Colonic mucosa (tissue), 4 donors: ENCODE data around the gene SLC25A42. TPM values are rescaled to one million over a fixed set of nuclear protein-coding genes. Genes with fewer than 3 reads are reported as not detected.

Source experiments
- DNase-seq: peaks from one replicate; pipeline ENCODE4 v3.0.0-alpha.2; 2020
- H3K27ac ChIP-seq: fragments of 200-600 bp; one replicate; pipeline ENCODE4 v1.8.0; 2021
- H3K27me3 ChIP-seq: fragments of 200-600 bp; one replicate; pipeline ENCODE4 v1.8.0; 2021
- H3K36me3 ChIP-seq: fragments of 200-600 bp; one replicate; pipeline ENCODE4 v1.8.0; 2021
- H3K4me1 ChIP-seq: fragments of 200-600 bp; one replicate; pipeline ENCODE4 v1.8.0; 2021; ENCODE audit warnings: mild to moderate bottlenecking
- H3K4me3 ChIP-seq: fragments of 200-600 bp; one replicate; pipeline ENCODE4 v1.8.0; 2021
- H3K9ac ChIP-seq, 2 donors: one replicate each; pipeline ENCODE4 v1.7.0; 2013; ENCODE audit warnings: control low read depth in 2 of 2, low read depth in 2 of 2, low read length in 2 of 2
- H3K9me3 ChIP-seq: fragments of 200-600 bp; one replicate; pipeline ENCODE4 v1.8.0; 2021
- intact Hi-C: fragments of 100-400 bp; cut with DNase I; formaldehyde crosslinking; loops from one replicate; pipeline ENCODE4 v1.14.1; 2022
- total RNA-seq, 2 donors: library from RNA; stranded (reverse); fragmentation: NEBNext Ultra II Directional in 1 of 2; extraction: Animal tissue kit (Norgen Biotek cat#: 25700) in 1 of 2; gene quantifications; one replicate each; pipeline ENCODE4 v1.2.1, GENCODE V29; 2021
- TF ChIP-seq, protein P1 (sequence below): fragments of 200-600 bp; IDR thresholded peaks from one replicate; pipeline ENCODE4 v1.8.0; 2022; ENCODE audit warnings: antibody characterized with exemption, mild to moderate bottlenecking
- donor health status: healthy.
- donor health status: DM: no; HTN: no; CAD: no.
- donor health status: DM: no; HTN: no; CAD: no.

Gene SLC25A42
- total RNA-seq, 2 donors from 2014 or later = 3.7 to 7.9 TPM

- Histone ChIP-seq H3K9me3 (no peaks in the 10 kb centered on the region), H3K27me3 (no peaks in the 10 kb centered on the region), H3K36me3 (no peaks in the 10 kb centered on the region), H3K4me3 (no peak overlapping the region), H3K4me1 (no peaks in the 10 kb centered on the region), H3K9ac (no peak overlapping the region), H3K27ac (no peak overlapping the region)
- TF ChIP-seq, protein P1, sequence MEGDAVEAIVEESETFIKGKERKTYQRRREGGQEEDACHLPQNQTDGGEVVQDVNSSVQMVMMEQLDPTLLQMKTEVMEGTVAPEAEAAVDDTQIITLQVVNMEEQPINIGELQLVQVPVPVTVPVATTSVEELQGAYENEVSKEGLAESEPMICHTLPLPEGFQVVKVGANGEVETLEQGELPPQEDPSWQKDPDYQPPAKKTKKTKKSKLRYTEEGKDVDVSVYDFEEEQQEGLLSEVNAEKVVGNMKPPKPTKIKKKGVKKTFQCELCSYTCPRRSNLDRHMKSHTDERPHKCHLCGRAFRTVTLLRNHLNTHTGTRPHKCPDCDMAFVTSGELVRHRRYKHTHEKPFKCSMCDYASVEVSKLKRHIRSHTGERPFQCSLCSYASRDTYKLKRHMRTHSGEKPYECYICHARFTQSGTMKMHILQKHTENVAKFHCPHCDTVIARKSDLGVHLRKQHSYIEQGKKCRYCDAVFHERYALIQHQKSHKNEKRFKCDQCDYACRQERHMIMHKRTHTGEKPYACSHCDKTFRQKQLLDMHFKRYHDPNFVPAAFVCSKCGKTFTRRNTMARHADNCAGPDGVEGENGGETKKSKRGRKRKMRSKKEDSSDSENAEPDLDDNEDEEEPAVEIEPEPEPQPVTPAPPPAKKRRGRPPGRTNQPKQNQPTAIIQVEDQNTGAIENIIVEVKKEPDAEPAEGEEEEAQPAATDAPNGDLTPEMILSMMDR = no peak
- intact Hi-C loops = no loop called here
- no peak for DNase-seq
Observed at GRCh38 chr19:19042732-19043280, 21.0 kb upstream of the SLC25A42 start.

DNA sequence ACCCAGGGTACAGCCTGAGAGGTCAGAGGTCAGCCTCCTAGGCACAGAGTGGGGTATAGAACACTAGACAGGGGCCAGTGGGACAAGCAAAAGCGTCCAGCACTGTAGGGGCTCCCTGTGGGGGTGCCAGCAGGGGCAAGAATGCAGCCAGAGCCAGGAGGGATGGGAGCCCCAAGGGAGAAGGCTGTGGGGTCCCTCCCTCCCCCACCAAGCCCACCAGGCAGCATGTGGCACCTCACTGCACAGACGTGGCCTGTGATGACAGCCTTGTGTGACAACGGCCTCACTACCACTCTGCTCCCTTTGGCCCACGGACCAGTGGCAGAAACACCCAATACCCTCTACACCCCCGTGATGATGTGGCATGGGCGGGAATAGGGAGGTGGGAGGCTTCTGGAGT lies 20.3 kb upstream of the SLC25A42 start:
- no peaks in the 10 kb centered on the region for H3K36me3 ChIP-seq
- H3K9ac ChIP-seq = no peak overlapping the region
- no peaks in the 10 kb centered on the region for H3K4me1 ChIP-seq
- TF ChIP-seq, protein P1 = no peak
- no peak for DNase-seq
- H3K9me3 ChIP-seq = no peaks in the 10 kb centered on the region
- no peak overlapping the region for H3K4me3 ChIP-seq
- H3K27ac ChIP-seq = no peak overlapping the region
- intact Hi-C loops = no loop called here
- no peaks in the 10 kb centered on the region for H3K27me3 ChIP-seq

DNA sequence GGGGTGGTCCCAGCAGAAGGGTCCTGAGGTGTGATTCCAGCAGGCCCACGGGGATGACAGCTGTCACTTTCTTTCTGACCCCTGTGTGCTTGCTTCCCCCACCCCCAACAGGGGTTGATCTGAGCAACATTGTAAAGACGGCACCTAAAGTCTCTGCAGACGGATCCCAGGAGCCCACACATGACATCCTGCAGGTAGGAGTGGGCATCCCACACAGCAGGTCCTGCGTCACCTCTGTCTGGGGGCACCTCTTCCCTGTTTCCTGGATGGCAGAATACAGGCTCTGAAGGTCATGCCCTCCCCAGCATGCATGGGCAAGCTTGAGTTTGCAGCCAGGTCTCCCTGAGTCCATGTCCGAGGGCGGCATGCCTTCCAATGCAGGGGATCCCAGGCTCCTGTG lies 19.9 kb upstream of the SLC25A42 start:
- Histone ChIP-seq H3K4me3 (no peak overlapping the region), H3K9me3 (no peaks in the 10 kb centered on the region), H3K36me3 (no peaks in the 10 kb centered on the region), H3K4me1 (no peaks in the 10 kb centered on the region), H3K9ac (no peak overlapping the region), H3K27me3 (no peaks in the 10 kb centered on the region), H3K27ac (no peak overlapping the region)
- TF ChIP-seq, protein P1 = no peak
- intact Hi-C loops = no loop called here
- no peak for DNase-seq

GRCh38 chr19:19049406-19049805 lies 14.4 kb upstream of the SLC25A42 start:
- intact Hi-C loops = no loop called here
- H3K4me1 ChIP-seq = no peaks in the 10 kb centered on the region
- no peak for DNase-seq
- H3K27me3 ChIP-seq = no peaks in the 10 kb centered on the region
- no peaks in the 10 kb centered on the region for H3K9me3 ChIP-seq
- no peak overlapping the region for H3K27ac ChIP-seq
- peaks cover 3% of the 10 kb centered on the region for H3K36me3 ChIP-seq
- no peak overlapping the region for H3K9ac ChIP-seq
- no peak overlapping the region for H3K4me3 ChIP-seq
- TF ChIP-seq, protein P1 = no peak

DNA sequence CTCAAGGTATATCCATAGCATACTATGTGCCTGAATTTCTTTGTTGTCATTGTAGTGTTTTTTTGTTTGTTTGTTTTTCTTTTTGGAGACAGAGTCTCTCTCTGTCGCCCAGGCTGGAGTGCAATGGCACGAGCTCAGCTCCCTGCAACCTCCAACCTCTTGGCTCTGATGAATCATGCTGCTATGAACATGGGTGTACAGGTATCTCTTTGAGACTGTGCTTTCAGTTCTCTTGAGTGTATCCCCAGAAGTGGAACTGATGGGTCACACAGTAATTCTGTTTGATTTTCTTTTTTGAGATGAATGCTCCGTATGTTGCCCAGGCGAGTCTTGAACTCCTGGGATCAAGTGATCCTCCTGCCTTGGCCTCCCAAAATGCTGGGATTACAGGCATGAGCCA lies 13.7 kb upstream of the SLC25A42 start:
- TF ChIP-seq, protein P1 = no peak
- Histone ChIP-seq H3K9ac (no peak overlapping the region), H3K4me1 (no peaks in the 10 kb centered on the region), H3K27me3 (no peaks in the 10 kb centered on the region), H3K36me3 (peaks cover 10% of the 10 kb centered on the region), H3K27ac (no peak overlapping the region), H3K9me3 (no peaks in the 10 kb centered on the region), H3K4me3 (no peak overlapping the region)
- no peak for DNase-seq
- intact Hi-C loops = no loop called here

DNA sequence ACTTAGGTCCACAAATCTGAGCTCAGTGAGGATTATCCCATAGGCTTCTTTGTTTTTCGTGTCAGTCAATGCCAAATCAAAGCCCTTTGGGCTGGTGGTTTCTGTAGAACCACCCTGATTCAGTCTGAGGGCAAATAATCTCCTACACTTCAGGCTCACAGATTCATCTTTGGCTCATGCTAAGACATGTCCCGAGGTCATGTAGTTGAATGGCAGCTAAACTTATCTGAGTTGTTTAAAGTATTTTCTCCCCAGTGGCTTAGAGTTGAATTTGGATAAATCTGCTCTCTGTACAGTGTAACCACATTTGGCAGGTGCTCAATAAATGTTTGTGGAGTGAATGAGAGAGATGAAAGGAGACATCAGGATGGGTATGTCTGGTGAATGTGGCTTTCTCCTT lies 13.1 kb upstream of the SLC25A42 start:
- no peak overlapping the region for H3K27ac ChIP-seq
- H3K9me3 ChIP-seq = no peaks in the 10 kb centered on the region
- no peak for DNase-seq
- intact Hi-C loops = no loop called here
- H3K36me3 ChIP-seq = peaks cover 10% of the 10 kb centered on the region
- TF ChIP-seq, protein P1 = no peak
- no peaks in the 10 kb centered on the region for H3K4me1 ChIP-seq
- H3K4me3 ChIP-seq = no peak overlapping the region
- no peak overlapping the region for H3K9ac ChIP-seq
- H3K27me3 ChIP-seq = no peaks in the 10 kb centered on the region
